CD4-positive, alpha-beta T cell (primary cell): ENCODE results near the gene MUSK. TPM values are rescaled to one million over a fixed set of nuclear protein-coding genes. Genes with fewer than 3 reads are reported as not detected.

Experiments used
- ATAC-seq: fragments of 200-7000 bp; cut with Tn5 transposase; one replicate; pipeline ENCODE4 v1.10.0; 2022; ENCODE audit warnings: mild to moderate bottlenecking; ENCODE audit not compliant: poor library complexity
- CTCF ChIA-PET: fragments of 350-600 bp; sonication (Branson Sonifier 250); formaldehyde crosslinking; loops from one replicate; lab custom pipeline; 2021; ENCODE audit warnings: antibody characterized with exemption, inconsistent platforms; lab: Charles Lee
- POLR2A ChIA-PET: fragments of 350-600 bp; sonication (Branson Sonifier 250); formaldehyde crosslinking; loops from one replicate; lab custom pipeline; 2021; ENCODE audit warnings: antibody characterized with exemption, inconsistent platforms; lab: Charles Lee
- DNase-seq, 14 experiments: peaks; one replicate each; pipeline ENCODE4 v3.0.0-alpha.2; 2013 to 2020; ENCODE audit warnings: mixed read lengths in 2 of 14
- H3K27ac ChIP-seq, 2 donors: one replicate each; pipeline versions ENCODE4 v1.5.1 to v1.7.0; 2013; ENCODE audit warnings: low read length in 2 of 2, low read depth in 1 of 2, mild to moderate bottlenecking in 1 of 2
- H3K27me3 ChIP-seq, 2 experiments: 1 replicate in 1 of 2; 2 replicates in 1 of 2; pipeline versions ENCODE4 v1.6.1 to v1.7.0; 2013; ENCODE audit warnings: low read length in 2 of 2, control low read depth in 1 of 2, mild to moderate bottlenecking in 1 of 2, moderate library complexity in 1 of 2; ENCODE audit not compliant: insufficient read depth in 2 of 2, control insufficient read depth in 1 of 2
- H3K36me3 ChIP-seq: one replicate; pipeline ENCODE4 v1.6.1; 2013; ENCODE audit warnings: low read length, control low read depth; ENCODE audit not compliant: insufficient read depth
- H3K4me1 ChIP-seq: one replicate; pipeline ENCODE4 v1.6.1; 2013; ENCODE audit warnings: low read length, control low read depth; ENCODE audit not compliant: insufficient read depth
- H3K4me3 ChIP-seq: one replicate; pipeline ENCODE4 v1.5.1; 2013; ENCODE audit warnings: mild to moderate bottlenecking, low read length, moderate library complexity
- H3K9me3 ChIP-seq, 2 experiments: 1 replicate in 1 of 2; 2 replicates in 1 of 2; pipeline versions ENCODE4 v1.6.1 to v1.7.0; 2013; ENCODE audit warnings: low read length in 2 of 2, mild to moderate bottlenecking in 2 of 2, control low read depth in 1 of 2, moderate library complexity in 1 of 2; ENCODE audit not compliant: control insufficient read depth in 1 of 2, insufficient read depth in 1 of 2
- H3K27ac Mint-ChIP-seq: one replicate; pipeline ENCODE4 v1.8.0; 2020; ENCODE audit warnings: mixed read lengths
- H3K27me3 Mint-ChIP-seq: one replicate; pipeline ENCODE4 v1.8.0; 2021; ENCODE audit warnings: mixed read lengths
- H3K36me3 Mint-ChIP-seq: one replicate; pipeline ENCODE4 v1.8.0; 2021; ENCODE audit warnings: low read depth, mixed read lengths
- H3K4me1 Mint-ChIP-seq: one replicate; pipeline ENCODE4 v1.8.0; 2021; ENCODE audit warnings: low read depth, mixed read lengths
- H3K4me3 Mint-ChIP-seq: one replicate; pipeline ENCODE4 v1.8.0; 2020; ENCODE audit warnings: mild to moderate bottlenecking, mixed read lengths
- H3K9me3 Mint-ChIP-seq: one replicate; pipeline ENCODE4 v1.8.0; 2020; ENCODE audit warnings: mixed read lengths
- CTCF ChIP-seq: fragments of 200-600 bp; IDR thresholded peaks from one replicate; pipeline ENCODE4 v1.8.0; 2022; ENCODE audit warnings: antibody characterized with exemption, mild to moderate bottlenecking
- intact Hi-C, 2 experiments: fragments of 100-400 bp; cut with DNase I in 1 of 2; cut with micrococcal nuclease in 1 of 2; formaldehyde crosslinking; loops; one replicate each; pipeline versions ENCODE4 v1.15.1 to v1.9.0; 2023 to 2025; cut with DNase I, micrococcal nuclease
- total RNA-seq, 174 experiments: library from RNA in 2 of 174; stranded (reverse) in 2 of 174; gene quantifications; one replicate each; pipeline ENCODE4 v1.2.3 and lab custom pipeline; 2021 to 2026

MUSK gene
- total RNA-seq, 2 experiments from 2014 or later: not detected

GRCh38 chr9:110777196-110777875 is 108.7 kb downstream of the MUSK start:
- DNase-seq (no peak), ATAC-seq (no peak)
- no peaks in the 10 kb centered on the region for H3K36me3 Mint-ChIP-seq
- H3K4me1 Mint-ChIP-seq: no peaks in the 10 kb centered on the region
- H3K36me3 ChIP-seq: no peaks in the 10 kb centered on the region
- no peaks in the 10 kb centered on the region for H3K27me3 ChIP-seq
- no peaks in the 10 kb centered on the region for H3K9me3 ChIP-seq
- H3K27ac Mint-ChIP-seq: no peak overlapping the region
- intact Hi-C loops: no loop called here
- H3K27me3 Mint-ChIP-seq: no peaks in the 10 kb centered on the region
- ChIA-PET CTCF (no interaction called here), POLR2A (no interaction called here)
- H3K9me3 Mint-ChIP-seq: no peaks in the 10 kb centered on the region
- no peaks in the 10 kb centered on the region for H3K4me1 ChIP-seq
- no peak for TF ChIP-seq CTCF
- no peak overlapping the region for H3K4me3 Mint-ChIP-seq
- H3K4me3 ChIP-seq: no peak overlapping the region
- H3K27ac ChIP-seq: no peak overlapping the region

DNA sequence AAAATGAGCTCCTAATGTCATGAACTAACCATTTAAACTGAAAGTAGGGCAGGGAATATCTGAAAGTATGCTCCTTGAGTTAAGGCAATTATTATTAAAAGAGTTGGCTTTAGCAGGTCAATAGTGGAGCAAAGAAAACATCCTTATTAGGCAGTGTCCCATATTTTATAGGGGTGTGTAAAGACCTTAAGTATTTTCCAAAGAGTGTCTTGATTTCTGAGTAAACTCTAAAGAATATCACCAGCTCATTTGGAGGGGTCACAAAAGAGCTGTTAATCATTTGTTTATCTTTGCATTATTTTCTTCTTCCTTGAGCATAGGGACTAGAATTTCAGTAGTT is 109.3 kb downstream of the MUSK start:
- ChIA-PET POLR2A (no interaction called here), CTCF (no interaction called here)
- Mint-ChIP-seq H3K27ac (no peak overlapping the region), H3K9me3 (no peaks in the 10 kb centered on the region), H3K4me3 (no peak overlapping the region), H3K36me3 (no peaks in the 10 kb centered on the region), H3K27me3 (no peaks in the 10 kb centered on the region), H3K4me1 (no peaks in the 10 kb centered on the region)
- H3K4me3 ChIP-seq: no peak overlapping the region
- ATAC-seq (no peak), DNase-seq (no peak)
- H3K27ac ChIP-seq: no peak overlapping the region
- no peaks in the 10 kb centered on the region for H3K27me3 ChIP-seq
- H3K4me1 ChIP-seq: no peaks in the 10 kb centered on the region
- H3K36me3 ChIP-seq: no peaks in the 10 kb centered on the region
- no peak for TF ChIP-seq CTCF
- intact Hi-C loops: no loop called here
- H3K9me3 ChIP-seq: no peaks in the 10 kb centered on the region

GRCh38 chr9:110782701-110783100 is 114.1 kb downstream of the MUSK start:
- no peaks in the 10 kb centered on the region for H3K36me3 ChIP-seq
- peaks cover 0 to 4% of the 10 kb centered on the region in 2 experiments for H3K9me3 ChIP-seq
- Mint-ChIP-seq H3K4me1 (no peaks in the 10 kb centered on the region), H3K4me3 (no peak overlapping the region), H3K27ac (no peak overlapping the region), H3K27me3 (no peaks in the 10 kb centered on the region), H3K36me3 (no peaks in the 10 kb centered on the region), H3K9me3 (no peaks in the 10 kb centered on the region)
- DNase-seq (no peak), ATAC-seq (no peak)
- ChIA-PET POLR2A (no interaction called here), CTCF (no interaction called here)
- no peak for TF ChIP-seq CTCF
- no peak overlapping the region for H3K27ac ChIP-seq
- H3K4me1 ChIP-seq: no peaks in the 10 kb centered on the region
- no peaks in the 10 kb centered on the region for H3K27me3 ChIP-seq
- no peak overlapping the region for H3K4me3 ChIP-seq
- intact Hi-C loops: no loop called here
